Measurements from ENCODE around the gene LCTL. TPM values are rescaled to one million over a fixed set of nuclear protein-coding genes. Genes with fewer than 3 reads are reported as not detected.

Gene LCTL
- polyA plus RNA-seq, 3 donors, result 0.06 to 0.31 (median 0.17) TPM

GRCh38 chr15:66567897-66568296 is 2.1 kb upstream of the LCTL start:
- no peak for DNase-seq (ENCODE audit: low read depth in 3 of 3, low spot score in 2 of 3)

- DNase-seq (ENCODE audit: low read depth in 3 of 3, low spot score in 2 of 3), result peak; percentile 41 to 54 (median 46)
Measured at GRCh38 chr15:66566963-66567531, 1.2 kb upstream of the LCTL start.

- DNase-seq (ENCODE audit: low read depth in 3 of 3, low spot score in 2 of 3), result no peak
Measured at GRCh38 chr15:66565141-66565641, 607 bp downstream of the LCTL start.

- DNase-seq (ENCODE audit: low read depth in 3 of 3, low spot score in 2 of 3), result no peak
Measured at GRCh38 chr15:66564136-66565041, 1.4 kb downstream of the LCTL start.

GRCh38 chr15:66563566-66564110 is 2.2 kb downstream of the LCTL start:
- DNase-seq (ENCODE audit: low read depth in 3 of 3, low spot score in 2 of 3), result no peak

GRCh38 chr15:66563126-66563525 is 2.7 kb downstream of the LCTL start:
- DNase-seq (ENCODE audit: low read depth in 3 of 3, low spot score in 2 of 3), result no peak

GRCh38 chr15:66560856-66561525 is 4.8 kb downstream of the LCTL start:
- no peak for DNase-seq (ENCODE audit: low read depth in 3 of 3, low spot score in 2 of 3)

- DNase-seq (ENCODE audit: low read depth in 3 of 3, low spot score in 2 of 3), result no peak
Measured at GRCh38 chr15:66558271-66558670, 7.5 kb downstream of the LCTL start.

- no peak for DNase-seq (ENCODE audit: low read depth in 3 of 3, low spot score in 2 of 3)
Measured at GRCh38 chr15:66555685-66556084, 10.1 kb downstream of the LCTL start.

GRCh38 chr15:66545255-66545654 is 20.5 kb downstream of the LCTL start:
- no peak for DNase-seq (ENCODE audit: low read depth in 3 of 3, low spot score in 2 of 3)

- DNase-seq (ENCODE audit: low read depth in 3 of 3, low spot score in 2 of 3), result no peak
Measured at GRCh38 chr15:66542896-66543295, 22.9 kb downstream of the LCTL start.

GRCh38 chr15:66535056-66535455 is 30.7 kb downstream of the LCTL start:
- DNase-seq (ENCODE audit: low read depth in 3 of 3, low spot score in 2 of 3), result no peak

GRCh38 chr15:66524838-66525237 is 41.0 kb downstream of the LCTL start:
- no peak for DNase-seq (ENCODE audit: low read depth in 3 of 3, low spot score in 2 of 3)

- no peak for DNase-seq (ENCODE audit: low read depth in 3 of 3, low spot score in 2 of 3)
Measured at GRCh38 chr15:66523926-66524325, 41.9 kb downstream of the LCTL start.

- no peak for DNase-seq (ENCODE audit: low read depth in 3 of 3, low spot score in 2 of 3)
Measured at GRCh38 chr15:66515901-66516322, 49.9 kb downstream of the LCTL start.

GRCh38 chr15:66514586-66514985 is 51.2 kb downstream of the LCTL start:
- no peak for DNase-seq (ENCODE audit: low read depth in 3 of 3, low spot score in 2 of 3)

GRCh38 chr15:66508293-66508883 is 57.4 kb downstream of the LCTL start:
- no peak for DNase-seq (ENCODE audit: low read depth in 3 of 3, low spot score in 2 of 3)

GRCh38 chr15:66505818-66506217 is 60.0 kb downstream of the LCTL start:
- DNase-seq (ENCODE audit: low read depth in 3 of 3, low spot score in 2 of 3), result no peak

- peak in 1 of 3 donors; percentile 36 for DNase-seq (ENCODE audit: low read depth in 3 of 3, low spot score in 2 of 3)
Measured at GRCh38 chr15:66505430-66505811, 60.4 kb downstream of the LCTL start.

- peak; percentile 80 to 95 (median 82) for DNase-seq (ENCODE audit: low read depth in 3 of 3, low spot score in 2 of 3)
Measured at GRCh38 chr15:66504563-66505429, 61.0 kb downstream of the LCTL start, which contains the start of the genes RPL4 and ZWILCH. TSS of gene RPL4 (minus strand) at chr15:66504855. CDS start at chr15:66504790, 65 bp downstream. TSS of gene ZWILCH (plus strand) at chr15:66505326. CDS start at chr15:66505339, 13 bp downstream.

All from right renal cortex interstitium (tissue), 3 donors.